ENCODE data around the gene CADM4. TPM values are rescaled to one million over a fixed set of nuclear protein-coding genes. Genes with fewer than 3 reads are reported as not detected.

CADM4 gene
- total RNA-seq, 1 donor from 2014 or later = 8.8 TPM

DNA sequence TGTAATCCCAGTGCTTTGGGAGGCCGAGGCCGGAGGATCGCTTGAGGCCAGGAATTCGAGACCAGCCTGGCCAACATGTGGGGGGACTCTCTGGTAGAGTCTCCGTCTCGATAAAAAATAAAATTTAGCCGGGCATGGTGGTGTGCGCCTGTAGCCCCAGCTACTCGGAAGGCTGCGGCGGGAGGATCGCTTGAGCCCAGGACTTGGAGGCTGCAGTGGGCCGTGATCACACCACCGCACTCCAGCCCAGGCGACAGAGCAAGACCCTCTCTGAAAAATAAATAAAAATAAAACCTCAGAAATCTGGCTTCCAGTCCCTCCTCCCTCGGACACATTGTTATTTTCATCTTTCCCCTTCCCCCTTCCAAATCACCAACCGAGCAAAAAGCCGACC is 44.0 kb downstream of the CADM4 start:
- peaks cover 30% of the 10 kb centered on the region for H3K4me1 Mint-ChIP-seq (ENCODE audit: unreplicated experiment)
- peak overlapping the region; percentile 99 for H3K27ac Mint-ChIP-seq (ENCODE audit: unreplicated experiment)
- no peaks in the 10 kb centered on the region for H3K27me3 Mint-ChIP-seq (ENCODE audit: unreplicated experiment)
- no peak for DNase-seq (ENCODE audit: extremely low spot score, unreplicated experiment)
- TF ChIP-seq, protein P1, sequence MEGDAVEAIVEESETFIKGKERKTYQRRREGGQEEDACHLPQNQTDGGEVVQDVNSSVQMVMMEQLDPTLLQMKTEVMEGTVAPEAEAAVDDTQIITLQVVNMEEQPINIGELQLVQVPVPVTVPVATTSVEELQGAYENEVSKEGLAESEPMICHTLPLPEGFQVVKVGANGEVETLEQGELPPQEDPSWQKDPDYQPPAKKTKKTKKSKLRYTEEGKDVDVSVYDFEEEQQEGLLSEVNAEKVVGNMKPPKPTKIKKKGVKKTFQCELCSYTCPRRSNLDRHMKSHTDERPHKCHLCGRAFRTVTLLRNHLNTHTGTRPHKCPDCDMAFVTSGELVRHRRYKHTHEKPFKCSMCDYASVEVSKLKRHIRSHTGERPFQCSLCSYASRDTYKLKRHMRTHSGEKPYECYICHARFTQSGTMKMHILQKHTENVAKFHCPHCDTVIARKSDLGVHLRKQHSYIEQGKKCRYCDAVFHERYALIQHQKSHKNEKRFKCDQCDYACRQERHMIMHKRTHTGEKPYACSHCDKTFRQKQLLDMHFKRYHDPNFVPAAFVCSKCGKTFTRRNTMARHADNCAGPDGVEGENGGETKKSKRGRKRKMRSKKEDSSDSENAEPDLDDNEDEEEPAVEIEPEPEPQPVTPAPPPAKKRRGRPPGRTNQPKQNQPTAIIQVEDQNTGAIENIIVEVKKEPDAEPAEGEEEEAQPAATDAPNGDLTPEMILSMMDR (IDR thresholded peaks at IDR 0.05) = no peak
- peaks cover 21% of the 10 kb centered on the region for H3K36me3 Mint-ChIP-seq (ENCODE audit: unreplicated experiment)
- H3K9me3 Mint-ChIP-seq (ENCODE audit: unreplicated experiment) = no peaks in the 10 kb centered on the region
- H3K4me3 Mint-ChIP-seq (ENCODE audit: unreplicated experiment) = peak overlapping the region; percentile 98

DNA sequence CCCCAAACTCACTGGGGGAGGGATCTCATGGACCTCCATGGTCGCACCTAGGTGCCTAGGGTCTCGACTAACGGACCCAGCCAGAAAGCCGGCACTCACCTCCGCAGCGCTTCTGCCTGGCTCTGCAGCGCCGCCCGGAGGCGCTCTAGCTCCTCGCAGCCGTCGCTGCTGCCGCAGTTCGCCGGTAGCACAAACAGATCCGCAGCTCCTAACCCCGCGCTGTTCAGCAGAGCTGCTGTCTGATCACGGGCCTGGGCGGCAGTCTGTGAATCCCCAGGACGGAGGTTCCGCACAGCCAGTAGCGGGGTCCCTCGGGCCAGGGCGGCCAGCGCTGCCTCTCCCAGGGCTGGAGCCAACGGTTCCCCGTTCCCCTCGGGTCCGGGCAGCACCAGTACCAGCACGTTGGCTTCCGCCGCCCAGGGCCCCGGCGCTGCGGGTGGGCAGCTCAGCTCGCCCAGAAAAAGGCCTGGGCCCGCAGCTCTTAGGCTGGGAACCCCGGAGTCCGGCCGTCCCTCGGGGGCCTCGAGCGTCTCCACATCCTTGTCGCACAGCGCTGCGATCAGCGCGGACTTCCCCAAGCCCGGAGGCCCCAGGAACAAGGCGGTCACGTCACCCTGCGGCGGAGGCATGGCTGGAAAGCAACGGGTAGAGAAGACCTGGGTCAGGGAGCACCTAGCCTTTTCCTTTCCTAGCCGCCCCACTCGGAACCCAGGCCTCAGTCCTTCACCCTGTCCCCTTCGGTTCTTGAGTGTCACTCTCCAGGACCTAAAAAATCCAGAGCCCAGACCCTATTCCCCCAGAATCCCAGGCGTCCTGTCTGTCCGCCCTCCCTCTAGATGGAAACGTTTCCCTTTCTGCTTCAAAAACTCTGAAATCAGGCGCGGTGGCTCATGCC is 44.7 kb downstream of the CADM4 start:
- no peak for DNase-seq (ENCODE audit: extremely low spot score, unreplicated experiment)
- Mint-ChIP-seq H3K4me1 (ENCODE audit: unreplicated experiment) (peaks cover 32% of the 10 kb centered on the region), H3K9me3 (ENCODE audit: unreplicated experiment) (no peaks in the 10 kb centered on the region)

DNA sequence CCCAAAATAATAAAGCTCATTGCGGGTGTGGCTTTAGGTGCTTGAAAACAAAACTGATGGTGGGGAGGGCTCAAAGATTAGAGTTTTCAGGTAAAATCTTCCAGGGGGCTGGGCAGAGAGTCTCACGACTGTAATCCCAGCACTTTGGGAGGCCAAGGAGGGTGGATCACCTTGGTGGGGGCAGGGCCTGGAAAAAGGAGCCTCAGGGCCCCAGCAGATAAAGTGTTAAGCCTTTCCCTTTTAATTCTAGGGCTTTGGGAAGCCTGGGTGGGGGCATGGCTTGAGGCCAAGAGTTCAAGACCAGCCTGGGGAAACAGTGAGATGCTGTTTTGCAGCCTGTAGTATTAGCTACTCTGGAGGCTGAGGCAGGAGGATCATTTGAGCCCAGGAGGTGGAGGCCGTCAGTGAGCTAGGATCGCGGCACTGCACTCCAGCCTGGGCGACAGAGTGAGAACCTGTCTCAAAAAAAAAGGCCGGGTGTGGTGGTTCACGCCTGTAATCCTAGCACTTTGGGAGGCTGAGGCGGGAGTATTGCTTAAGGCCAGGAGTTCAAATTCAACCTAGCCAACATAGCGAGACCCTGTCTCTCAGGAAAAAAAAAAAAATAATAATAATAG is 45.5 kb downstream of the CADM4 start:
- H3K27me3 Mint-ChIP-seq (ENCODE audit: unreplicated experiment) = no peaks in the 10 kb centered on the region
- peak overlapping the region; percentile 99 for H3K27ac Mint-ChIP-seq (ENCODE audit: unreplicated experiment)
- peaks cover 32% of the 10 kb centered on the region for H3K4me1 Mint-ChIP-seq (ENCODE audit: unreplicated experiment)
- TF ChIP-seq, protein P1 (IDR thresholded peaks at IDR 0.05) = no peak
- no peak for DNase-seq (ENCODE audit: extremely low spot score, unreplicated experiment)
- H3K4me3 Mint-ChIP-seq (ENCODE audit: unreplicated experiment) = peak overlapping the region; percentile 98
- H3K36me3 Mint-ChIP-seq (ENCODE audit: unreplicated experiment) = peaks cover 20% of the 10 kb centered on the region
- no peaks in the 10 kb centered on the region for H3K9me3 Mint-ChIP-seq (ENCODE audit: unreplicated experiment)

More for the DNA sequence above, 44.7 kb downstream of the CADM4 start:
- Mint-ChIP-seq H3K4me3 (ENCODE audit: unreplicated experiment) (peak overlapping the region; percentile 98), H3K36me3 (ENCODE audit: unreplicated experiment) (peaks cover 21% of the 10 kb centered on the region), H3K27ac (ENCODE audit: unreplicated experiment) (peak overlapping the region; percentile 99), H3K27me3 (ENCODE audit: unreplicated experiment) (no peaks in the 10 kb centered on the region)
- TF ChIP-seq, protein P1 (IDR thresholded peaks at IDR 0.05) = peak; percentile 87

DNA sequence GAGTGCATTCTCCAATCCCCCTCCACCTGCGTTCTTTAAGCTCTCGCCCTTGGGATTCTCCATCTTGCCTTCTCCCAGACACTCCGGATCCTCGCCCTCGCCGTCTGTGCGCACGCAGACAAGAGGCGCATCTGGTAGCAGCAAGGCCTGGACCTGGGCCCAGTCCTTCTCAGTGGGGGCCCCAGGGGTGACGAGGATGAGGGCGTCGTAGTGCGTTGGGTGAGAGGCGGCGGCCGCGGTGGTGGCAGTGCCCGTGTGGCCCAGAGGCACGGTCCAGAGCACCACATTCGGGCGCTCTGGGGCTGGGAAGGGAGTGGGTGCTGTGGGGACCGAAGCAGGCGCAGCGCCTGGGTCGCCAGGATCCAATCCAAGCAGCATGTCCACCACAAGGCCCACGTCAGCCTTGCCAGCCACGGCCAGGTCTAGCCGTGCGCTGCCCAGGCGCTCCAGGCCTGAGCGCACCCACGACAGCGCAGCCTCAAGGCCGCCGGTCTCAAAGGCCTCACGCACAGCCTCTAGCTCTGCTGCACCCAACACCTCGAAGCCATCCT is 46.8 kb downstream of the CADM4 start:
- H3K4me1 Mint-ChIP-seq (ENCODE audit: unreplicated experiment) = peaks cover 31% of the 10 kb centered on the region
- TF ChIP-seq, protein P1 (IDR thresholded peaks at IDR 0.05) = no peak
- peaks cover 22% of the 10 kb centered on the region for H3K36me3 Mint-ChIP-seq (ENCODE audit: unreplicated experiment)
- no peak overlapping the region for H3K27ac Mint-ChIP-seq (ENCODE audit: unreplicated experiment)
- no peaks in the 10 kb centered on the region for H3K9me3 Mint-ChIP-seq (ENCODE audit: unreplicated experiment)
- DNase-seq (ENCODE audit: extremely low spot score, unreplicated experiment) = no peak
- peak overlapping the region; percentile 98 for H3K4me3 Mint-ChIP-seq (ENCODE audit: unreplicated experiment)
- no peaks in the 10 kb centered on the region for H3K27me3 Mint-ChIP-seq (ENCODE audit: unreplicated experiment)
